Dedifferentiated amniotic fluid mesenchymal stem cell (primary cell): ENCODE data around the gene ZNF236.
A peak's percentile ranks its signal among the peaks of the same experiment; 100 is the strongest.

Experiments used
- DNase-seq: peaks from one replicate; pipeline ENCODE4 v3.0.0-alpha.2; 2016; ENCODE audit errors: extremely low spot score

The ZNF236 gene

DNA sequence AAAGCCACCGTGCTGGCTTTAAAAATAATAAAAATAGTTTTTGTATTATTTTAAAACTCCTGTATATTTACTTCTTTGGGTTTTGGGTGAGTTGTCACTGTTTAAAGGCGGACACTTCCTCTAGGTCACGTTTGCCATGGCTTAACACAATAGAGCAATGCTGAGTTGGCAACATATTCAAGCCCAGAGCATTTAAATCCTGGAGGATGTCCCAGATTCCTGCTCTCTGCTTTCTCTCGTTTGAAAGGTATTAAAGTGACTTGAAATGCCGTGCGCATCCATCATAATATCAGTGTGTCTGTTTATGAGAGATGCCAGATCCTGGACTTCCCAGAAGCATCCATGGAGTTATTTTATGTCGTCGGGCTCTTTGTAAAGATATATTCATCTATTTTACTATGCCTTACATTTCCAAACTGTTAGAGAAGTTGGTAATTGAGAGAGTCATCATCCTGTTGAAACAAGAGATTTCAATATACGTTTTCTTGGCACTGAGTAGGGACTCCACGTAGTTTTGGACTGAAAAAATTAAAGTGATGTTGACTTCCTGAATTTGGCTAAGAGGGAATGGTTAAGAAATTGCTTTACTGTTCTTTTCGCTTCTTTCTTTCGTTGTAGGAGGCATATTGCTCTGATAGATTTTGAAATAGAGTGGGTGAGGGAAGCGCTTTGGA is 150.6 kb downstream of the ZNF236 start:
- no peak for DNase-seq

GRCh38 chr18:76973520-76974266 is 151.3 kb downstream of the ZNF236 start:
- DNase-seq = no peak

DNA sequence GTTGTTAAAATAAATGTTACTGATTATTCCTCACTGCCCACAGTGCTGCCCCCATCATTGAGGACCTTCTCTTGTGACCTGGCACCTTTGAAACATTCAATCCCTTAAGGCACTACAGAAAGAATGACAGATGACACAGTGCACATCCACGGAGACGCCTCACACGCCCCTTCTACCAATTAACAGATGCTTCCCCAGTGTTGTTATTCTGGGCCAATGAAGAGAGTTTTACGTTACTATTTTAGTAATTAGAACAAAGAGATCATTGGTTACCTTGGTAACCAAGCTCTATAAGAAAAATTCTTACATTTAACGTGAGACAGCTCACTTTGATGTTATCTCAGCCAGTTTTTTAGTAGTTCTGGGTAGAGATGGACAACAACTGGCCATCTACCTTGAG is 152.0 kb downstream of the ZNF236 start:
- no peak for DNase-seq

- DNase-seq = no peak
Observed at GRCh38 chr18:76975577-76976110, 153.3 kb downstream of the ZNF236 start.

DNA sequence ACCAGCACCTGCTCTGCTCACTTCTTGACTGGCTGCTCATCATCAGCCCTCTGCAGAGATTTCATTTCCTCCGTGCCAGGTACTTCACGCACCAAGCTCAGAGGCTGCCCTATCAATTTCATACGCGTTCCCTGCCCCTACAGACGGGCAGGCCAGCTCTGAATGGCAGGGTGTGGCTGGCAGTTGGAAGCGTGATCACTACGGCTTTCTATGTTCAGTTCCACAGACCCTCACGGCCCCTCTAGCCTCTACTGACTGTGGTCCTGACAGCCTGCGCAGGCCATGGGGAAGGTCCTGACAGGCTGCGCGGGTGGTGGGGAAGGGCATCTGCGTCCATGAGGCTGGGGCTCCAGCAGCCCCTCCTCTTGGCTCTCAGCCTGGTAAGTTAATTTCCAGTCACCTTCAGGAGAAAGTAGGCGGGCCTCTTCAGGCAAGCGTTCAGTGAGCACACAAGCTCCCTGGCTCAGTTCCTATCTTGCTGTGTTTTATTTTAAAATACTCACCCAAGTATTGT is 154.8 kb downstream of the ZNF236 start:
- no peak for DNase-seq

- no peak for DNase-seq
Observed at GRCh38 chr18:76977684-76978232, 155.4 kb downstream of the ZNF236 start.

DNA sequence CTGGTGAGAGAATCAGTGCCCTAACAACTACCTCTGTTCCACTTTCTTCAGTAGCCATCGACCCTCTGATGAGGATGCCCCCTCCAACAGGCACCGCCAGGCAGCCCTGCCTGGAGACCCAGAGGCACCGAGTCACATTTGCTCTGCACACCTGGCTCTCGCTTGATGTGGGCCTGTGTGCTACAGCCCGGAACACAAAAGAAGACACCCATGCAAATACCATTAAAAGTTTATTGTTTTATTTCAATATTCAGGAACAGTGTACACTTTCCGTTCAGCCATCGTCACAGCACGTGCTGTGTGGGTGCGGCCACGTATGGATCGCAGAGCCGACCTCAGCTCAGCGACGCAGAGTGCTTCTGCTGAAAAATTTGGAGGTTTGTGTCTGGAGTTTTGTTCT is 156.3 kb downstream of the ZNF236 start:
- no peak for DNase-seq

GRCh38 chr18:76979111-76979751 is 156.9 kb downstream of the ZNF236 start:
- no peak for DNase-seq

- no peak for DNase-seq
Observed at GRCh38 chr18:76979906-76980305, 157.5 kb downstream of the ZNF236 start.

- DNase-seq = no peak
Observed at GRCh38 chr18:76980663-76981395, 158.5 kb downstream of the ZNF236 start.

DNA sequence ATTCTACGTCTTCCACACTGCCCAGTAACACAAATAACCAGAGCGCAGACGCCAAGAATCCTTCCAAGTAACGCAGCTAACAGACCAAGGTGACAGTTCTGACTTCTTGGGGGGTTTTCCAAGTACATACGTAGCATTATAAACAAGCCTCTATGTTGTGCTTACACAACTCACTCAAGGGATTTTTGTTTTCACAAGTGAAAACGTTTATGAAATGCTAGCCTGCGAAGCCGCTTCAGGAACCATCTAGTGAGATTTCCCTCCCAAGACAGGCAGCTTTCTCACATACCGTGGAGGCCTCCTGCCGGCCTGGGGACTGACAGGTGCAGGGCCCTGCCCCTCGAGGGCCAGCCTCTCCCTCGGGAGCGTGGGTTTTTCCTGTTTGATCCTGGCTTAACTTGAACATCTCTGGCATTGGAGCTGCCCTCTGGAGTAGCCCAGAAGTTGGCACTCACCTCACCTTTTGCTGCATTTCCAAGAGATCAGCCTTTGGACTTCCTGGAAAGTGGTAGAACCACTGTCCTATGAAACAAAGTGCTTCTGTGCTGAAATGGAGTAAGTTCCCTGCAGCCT is 159.1 kb downstream of the ZNF236 start:
- DNase-seq = no peak

- no peak for DNase-seq
Observed at GRCh38 chr18:76982038-76982437, 159.7 kb downstream of the ZNF236 start.

GRCh38 chr18:76982841-76983583 is 160.7 kb downstream of the ZNF236 start:
- DNase-seq = peak; percentile 54

GRCh38 chr18:76983613-76984051 is 161.3 kb downstream of the ZNF236 start:
- DNase-seq = no peak

DNA sequence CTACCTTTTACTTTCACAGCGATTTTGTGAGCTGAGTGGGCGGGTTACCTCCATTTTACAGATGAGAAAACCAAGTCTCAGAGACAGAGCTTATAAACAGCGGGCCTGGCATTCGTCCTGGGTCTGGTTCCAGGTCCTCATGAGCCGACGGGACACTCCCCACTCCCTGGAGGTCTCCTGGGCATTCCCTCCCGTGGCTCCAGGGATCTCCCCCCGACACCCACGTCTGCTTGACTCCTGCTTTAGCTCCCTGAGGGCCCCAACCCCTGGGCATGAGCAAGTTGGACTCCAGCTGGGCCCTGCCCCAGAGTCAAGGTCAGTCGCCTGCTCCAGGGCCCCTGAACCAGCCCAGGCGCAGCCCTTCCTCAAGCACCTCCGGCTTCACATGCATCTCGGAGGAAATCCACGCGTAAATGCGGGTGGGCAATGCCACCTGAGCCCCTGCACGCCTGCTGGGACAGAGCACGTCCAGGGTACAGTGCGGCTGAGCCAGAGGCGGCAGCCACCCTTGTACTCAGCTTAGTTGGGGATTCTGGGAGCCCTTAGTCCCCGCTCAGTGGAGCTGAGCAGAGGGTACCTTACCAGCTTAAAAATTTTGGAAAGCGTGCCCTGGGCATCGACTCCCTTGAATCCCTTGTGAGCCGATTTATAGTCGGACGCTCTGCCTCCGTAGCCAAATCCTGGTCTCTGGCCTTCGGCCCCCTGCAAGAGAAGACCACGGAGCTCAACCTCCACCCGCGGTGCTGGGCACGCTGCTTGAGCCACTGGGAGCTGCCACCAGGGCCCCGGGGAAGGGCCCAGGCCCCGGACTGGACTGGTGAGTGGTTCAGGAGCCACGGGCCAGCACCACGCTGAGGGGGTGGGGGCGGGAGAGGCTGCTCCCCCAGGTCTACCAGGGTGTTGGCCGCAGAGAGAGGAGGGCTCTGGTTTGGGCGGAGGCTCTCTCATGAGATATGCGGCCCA is 162.1 kb downstream of the ZNF236 start:
- no peak for DNase-seq

- DNase-seq = no peak
Observed at GRCh38 chr18:76985156-76985950, 163.0 kb downstream of the ZNF236 start.

DNA sequence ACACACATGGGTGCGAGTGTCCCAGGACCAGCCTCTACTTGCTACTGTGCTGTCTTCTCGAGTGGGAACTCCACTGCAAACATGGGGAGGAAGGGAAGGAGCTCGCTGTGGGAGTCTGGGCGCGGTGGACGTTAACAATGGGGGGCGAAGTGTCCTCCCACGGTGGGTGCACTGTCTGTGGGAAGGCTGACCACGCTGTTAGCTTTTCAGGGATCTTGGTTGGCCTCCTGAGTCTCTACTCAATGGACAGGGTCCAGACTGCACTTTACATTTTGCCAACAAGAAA is 163.5 kb downstream of the ZNF236 start:
- no peak for DNase-seq

GRCh38 chr18:76986406-76986805 is 164.0 kb downstream of the ZNF236 start:
- no peak for DNase-seq
